Activated CD4-positive, alpha-beta T cell treated with anti-CD3 and anti-CD28 coated beads for 1 hour (primary cell): Measurements from ENCODE around the gene DCXR.

ENCODE experiments used
- DNase-seq: peaks from one replicate; pipeline ENCODE4 v3.0.0-alpha.2; 2020

The DCXR gene

GRCh38 chr17:82037092-82037888 is at the start of gene DCXR:
TSS of gene DCXR (minus strand) at chr17:82037697. CDS start at chr17:82037682, 15 bp downstream.
- DNase-seq = peak; percentile 87

- DNase-seq = no peak
Measured at GRCh38 chr17:82085931-82086764, 48.7 kb upstream of the DCXR start.

- no peak for DNase-seq
Measured at GRCh38 chr17:82085031-82085861, 47.7 kb upstream of the DCXR start.

- no peak for DNase-seq
Measured at GRCh38 chr17:82084373-82085030, 47.0 kb upstream of the DCXR start.

GRCh38 chr17:82083533-82084359 is 46.2 kb upstream of the DCXR start:
- DNase-seq = no peak

- no peak for DNase-seq
Measured at GRCh38 chr17:82083009-82083408, 45.5 kb upstream of the DCXR start.

- DNase-seq = no peak
Measured at GRCh38 chr17:82082456-82082855, 45.0 kb upstream of the DCXR start.

- no peak for DNase-seq
Measured at GRCh38 chr17:82081966-82082365, 44.5 kb upstream of the DCXR start.

- DNase-seq = no peak
Measured at GRCh38 chr17:82081546-82081945, 44.0 kb upstream of the DCXR start.

GRCh38 chr17:82080789-82081464 is 43.4 kb upstream of the DCXR start:
- no peak for DNase-seq

GRCh38 chr17:82080048-82080788 is 42.7 kb upstream of the DCXR start:
- no peak for DNase-seq

- no peak for DNase-seq
Measured at GRCh38 chr17:82079001-82079677, 41.6 kb upstream of the DCXR start.

- no peak for DNase-seq
Measured at GRCh38 chr17:82078433-82078832, 40.9 kb upstream of the DCXR start.

GRCh38 chr17:82077617-82078358 is 40.3 kb upstream of the DCXR start:
- DNase-seq = no peak

GRCh38 chr17:82076785-82077591 is 39.5 kb upstream of the DCXR start:
- DNase-seq = no peak

GRCh38 chr17:82076018-82076784 is 38.7 kb upstream of the DCXR start:
- no peak for DNase-seq

GRCh38 chr17:82073446-82073845 is 35.9 kb upstream of the DCXR start:
- DNase-seq = no peak
